NCI-H446 treated with DMSO at 0.1 percent for 48 hours (cell line): ENCODE data around the gene CNN3.

ENCODE experiments used
- DNase-seq: peaks from one replicate; lab custom pipeline; 2025; lab: John Stamatoyannopoulos, UW

CNN3 gene

DNA sequence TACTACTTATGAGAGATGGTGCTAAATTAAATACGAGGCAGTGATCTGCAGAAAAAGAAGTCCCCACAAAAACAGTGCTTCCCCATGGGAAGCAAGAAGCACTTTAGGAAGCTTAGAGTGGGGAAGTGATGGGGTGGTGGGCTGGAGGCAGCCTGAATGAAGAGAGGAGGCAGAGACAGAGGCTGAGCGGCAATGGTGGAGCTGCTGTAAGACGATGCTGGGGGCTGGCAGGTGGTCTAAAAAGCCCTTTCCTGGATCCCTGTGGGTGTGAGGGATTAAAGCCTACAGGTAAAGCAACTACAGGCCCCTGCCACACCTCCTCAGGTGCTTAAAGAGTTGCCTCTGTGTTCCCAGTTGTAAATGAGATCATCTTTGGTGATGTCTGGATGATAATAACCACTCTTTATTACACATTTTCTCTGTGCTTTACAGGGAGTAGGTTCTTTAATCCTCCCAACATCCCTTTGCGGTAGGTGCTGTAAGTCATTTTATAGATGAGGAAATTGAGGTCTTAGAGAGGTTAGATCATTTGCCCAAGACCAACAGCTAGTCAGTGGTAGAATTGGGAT, 39.2 kb downstream of the CNN3 start:
- no peak for DNase-seq

DNA sequence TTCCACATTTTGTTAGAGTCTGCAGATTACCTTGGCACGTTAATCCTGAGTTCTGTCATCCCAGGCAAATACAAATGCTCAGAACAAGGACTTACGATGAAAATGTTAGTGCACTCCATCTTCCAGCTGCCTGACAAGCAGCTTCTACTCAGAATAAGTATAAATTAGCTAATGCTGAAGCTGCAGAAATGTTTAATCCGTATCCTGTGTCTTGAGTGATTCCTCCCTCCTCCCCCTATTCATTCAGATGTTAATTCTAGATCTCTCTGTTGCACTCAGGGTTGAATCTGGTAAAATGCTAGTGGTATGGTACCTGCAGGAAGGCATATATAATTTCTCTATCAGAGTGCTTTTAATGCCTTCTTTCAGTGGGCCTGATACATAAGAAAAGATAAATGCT, 39.8 kb downstream of the CNN3 start:
- DNase-seq, result no peak

DNA sequence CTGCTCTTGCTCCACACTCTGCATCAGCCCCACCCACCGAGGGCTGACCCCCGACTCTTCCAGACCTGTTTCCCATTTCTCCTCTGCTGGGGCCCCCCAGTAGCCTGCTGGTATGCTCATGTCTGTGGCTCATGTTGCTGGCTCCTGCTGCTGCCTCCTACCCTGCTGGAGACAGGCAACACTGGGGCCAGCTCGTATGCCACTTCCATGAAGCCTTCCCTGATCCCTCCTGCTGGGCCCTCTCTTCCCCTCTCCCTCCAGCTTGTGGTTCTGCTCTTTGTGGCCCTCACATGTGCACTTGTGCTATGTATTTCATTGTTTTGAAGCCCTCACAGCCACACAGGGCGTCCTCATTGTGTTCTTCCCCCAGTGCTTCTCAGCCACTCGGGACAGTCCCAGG, 40.5 kb downstream of the CNN3 start:
- no peak for DNase-seq

DNA sequence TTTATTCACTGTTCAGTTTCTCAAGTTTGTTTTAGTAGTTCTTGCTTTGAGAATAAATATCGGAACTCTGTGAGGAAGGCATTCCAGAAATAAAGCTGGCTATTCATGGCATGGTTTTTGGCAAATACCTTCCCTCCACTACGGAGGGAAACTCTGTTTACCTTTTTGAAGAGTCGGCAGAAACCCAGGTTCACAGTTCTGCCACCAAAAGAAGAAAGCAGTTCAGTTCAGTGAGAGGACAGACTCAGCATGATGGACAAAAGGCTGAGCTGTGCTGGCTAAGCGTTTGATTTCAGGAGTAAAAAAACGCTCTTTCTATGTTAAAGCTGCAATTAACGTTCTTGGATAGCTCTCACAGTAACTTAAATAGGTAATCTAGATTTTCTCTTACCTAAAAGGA, 42.4 kb downstream of the CNN3 start:
- DNase-seq, result no peak

DNA sequence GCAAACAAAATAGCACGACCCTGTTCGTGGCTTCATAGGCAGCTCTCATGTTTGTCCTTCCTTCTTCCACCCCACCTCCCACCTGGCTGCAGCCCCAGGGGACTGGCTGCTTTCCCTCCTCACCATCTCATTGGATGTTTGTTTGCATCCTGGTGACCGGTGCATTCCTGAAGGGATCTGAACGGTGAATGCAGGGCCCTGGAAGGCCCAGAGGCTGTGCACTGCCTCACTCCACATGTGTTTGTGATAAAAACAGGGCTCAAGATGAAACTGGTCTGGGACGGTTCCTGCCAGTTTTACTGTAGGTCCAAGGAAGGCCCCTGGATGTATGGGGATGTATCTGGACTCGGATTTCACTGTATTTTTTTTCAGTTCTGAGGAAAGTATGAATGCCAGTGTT, 42.8 kb downstream of the CNN3 start:
- no peak for DNase-seq

DNA sequence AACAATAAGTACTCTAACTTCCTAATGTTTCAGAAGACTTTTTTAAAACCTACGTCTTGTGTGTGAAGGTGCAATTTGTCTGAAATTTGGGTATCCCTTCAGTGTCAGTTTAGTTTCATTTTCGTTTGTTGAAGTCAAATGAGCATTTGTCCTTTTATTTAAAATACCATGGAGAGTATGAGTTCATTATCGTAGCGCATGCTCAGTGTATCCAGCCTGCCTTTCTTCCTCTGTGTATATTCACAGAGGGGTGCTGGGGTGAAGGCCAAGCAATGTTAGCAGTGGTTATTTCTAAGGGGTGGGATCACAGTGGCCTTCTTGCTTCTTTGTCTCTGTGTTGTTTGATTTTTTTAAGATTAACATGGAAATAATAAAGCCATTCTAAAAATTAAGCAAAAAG, 43.2 kb downstream of the CNN3 start:
- no peak for DNase-seq

DNA sequence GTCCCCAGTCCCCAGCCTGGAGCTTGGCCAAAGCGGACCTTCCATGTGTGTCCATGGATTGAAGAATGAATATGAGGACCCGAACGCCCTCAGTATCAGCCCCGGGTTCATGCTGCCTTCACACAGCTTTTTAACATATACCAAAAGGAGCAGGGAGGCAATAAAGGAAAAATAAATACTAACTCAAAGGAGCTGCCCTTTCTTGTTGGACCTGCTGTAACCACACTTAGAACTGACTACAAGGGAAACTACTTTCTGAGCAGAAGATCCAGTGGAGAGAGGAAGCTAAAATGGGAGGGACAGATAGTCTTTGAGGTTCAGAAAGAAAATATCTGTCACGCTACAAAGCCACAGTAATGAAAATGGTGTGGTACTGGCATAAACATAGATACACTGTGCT, 48.6 kb downstream of the CNN3 start:
- no peak for DNase-seq

DNA sequence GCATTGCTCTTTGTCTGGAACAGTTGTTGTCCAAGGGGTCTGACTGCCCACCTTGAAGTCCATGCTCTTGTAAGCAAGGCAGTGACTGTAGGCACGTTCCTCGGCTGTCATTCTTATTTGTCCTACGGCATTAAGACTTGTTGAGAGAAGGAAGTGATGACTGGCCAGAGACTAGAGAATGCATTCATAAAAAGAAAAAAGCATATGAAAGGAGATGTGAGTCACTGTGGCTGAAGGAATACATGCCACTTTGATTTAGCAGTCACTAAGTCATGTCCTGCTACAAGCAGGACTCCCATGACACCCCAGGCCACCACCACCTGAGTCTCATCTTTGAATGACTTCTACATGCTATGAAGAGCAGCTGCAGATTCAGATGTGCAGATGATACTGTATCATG, 50.5 kb downstream of the CNN3 start:
- no peak for DNase-seq

DNA sequence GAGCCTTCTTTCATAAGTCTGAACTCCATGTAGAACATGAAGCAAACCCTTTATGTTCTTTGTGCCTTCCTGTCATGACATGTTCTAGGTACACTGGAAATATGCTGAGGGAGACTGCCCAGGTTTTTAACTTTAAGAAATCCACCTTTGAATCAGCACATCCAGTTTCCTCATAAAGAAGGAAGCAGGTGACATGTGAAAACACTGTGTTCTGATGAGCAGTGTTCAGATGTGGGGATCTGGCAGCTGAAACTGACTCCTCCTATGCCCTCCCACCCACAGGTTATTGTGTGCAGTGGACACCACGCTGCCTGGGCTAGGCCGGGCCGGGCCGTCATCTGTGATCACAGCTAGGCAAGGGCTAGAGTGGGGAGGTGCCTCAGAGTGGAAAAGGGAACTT, 51.1 kb downstream of the CNN3 start:
- DNase-seq, result no peak

DNA sequence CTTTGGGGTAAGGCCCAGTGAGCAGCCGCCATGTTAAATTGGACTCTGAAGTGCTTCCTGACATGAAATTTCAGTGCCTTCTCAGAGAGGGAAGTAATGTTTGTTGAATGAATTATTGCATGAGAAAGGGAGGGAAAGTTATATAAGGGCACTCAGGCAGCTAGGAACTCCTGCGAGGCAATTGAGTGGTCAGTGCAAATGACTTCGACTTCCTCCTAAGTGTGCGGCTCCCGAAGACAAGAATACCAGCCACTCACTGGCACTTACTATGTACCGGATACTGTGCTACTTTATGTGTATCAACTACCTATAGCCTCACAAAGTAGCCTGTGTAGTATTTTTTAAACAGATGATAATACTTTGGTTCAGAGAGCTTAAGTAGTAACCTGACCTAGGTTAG, 52.5 kb downstream of the CNN3 start:
- no peak for DNase-seq

DNA sequence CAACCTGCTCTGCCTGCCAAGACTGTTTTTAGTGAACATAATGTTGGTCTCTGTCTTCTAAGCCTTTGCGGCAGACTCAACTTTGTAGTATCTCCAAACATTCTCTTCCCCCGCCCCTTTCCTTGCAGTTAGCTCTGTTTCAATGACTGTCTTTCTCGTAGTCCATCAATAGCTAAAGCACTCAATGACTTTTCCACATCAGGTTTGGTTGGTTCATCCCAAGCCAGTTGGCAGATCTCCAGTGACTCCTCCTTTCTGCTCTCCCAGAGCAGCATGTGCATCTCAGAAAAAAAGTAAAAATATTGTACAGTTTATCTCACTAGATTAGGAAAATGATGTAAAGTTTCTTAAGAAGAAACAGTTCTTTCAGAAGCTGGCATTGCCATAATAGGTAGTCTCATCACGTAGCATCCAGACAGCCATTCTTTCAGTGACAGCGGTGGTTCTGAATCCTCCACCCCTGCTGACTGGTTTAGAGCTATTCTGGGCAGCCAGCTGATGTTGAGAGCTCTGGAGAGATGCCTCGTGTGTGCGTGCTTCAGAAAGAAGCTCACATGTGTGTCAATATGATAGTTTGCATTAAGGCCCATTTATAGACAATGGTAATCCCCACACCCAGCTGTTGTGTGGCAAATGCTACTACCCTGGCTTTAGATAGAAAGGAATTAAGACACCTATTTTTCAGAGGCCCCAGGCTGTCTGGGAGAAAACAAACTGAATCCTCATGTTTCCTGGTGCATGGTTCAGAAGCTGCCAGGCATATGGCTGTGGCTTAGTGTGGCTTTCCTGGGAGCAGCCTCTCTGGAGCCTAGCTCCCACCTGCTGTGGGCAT, 53.2 kb downstream of the CNN3 start:
- peak; percentile 26 for DNase-seq

DNA sequence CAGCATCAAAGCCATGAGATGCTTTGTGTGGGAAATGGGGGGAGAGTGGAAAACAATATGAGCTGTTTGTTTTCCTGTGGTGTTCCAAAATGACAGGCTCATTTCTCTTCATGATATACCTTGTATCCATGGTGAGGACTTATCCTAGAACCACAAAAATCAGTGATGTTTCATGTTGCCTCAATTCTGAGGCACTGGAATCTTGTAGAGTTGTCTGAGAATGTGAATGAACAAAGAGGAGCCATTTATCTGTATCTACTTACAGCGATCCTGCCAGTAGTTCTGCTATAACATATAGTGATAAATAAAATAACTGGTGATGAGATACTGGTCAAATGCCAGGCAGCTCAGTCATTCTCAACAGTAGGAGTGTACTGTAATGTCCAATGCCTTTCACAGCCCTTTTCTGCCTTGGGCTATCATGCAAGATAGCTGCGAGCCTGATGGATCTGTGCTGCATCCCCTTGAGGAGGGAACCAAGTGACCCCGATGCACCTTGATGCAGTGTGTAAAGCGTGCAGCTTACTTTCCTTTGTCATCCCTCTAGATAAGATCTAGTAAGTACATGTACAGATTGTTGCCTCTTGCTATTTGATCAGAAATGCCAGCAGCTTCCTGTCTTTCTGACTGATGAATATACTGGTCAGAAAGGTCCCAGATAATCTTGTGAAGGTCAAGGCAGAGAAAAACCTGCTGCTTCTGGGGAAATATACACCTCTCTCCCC, 54.0 kb downstream of the CNN3 start:
- DNase-seq, result no peak

DNA sequence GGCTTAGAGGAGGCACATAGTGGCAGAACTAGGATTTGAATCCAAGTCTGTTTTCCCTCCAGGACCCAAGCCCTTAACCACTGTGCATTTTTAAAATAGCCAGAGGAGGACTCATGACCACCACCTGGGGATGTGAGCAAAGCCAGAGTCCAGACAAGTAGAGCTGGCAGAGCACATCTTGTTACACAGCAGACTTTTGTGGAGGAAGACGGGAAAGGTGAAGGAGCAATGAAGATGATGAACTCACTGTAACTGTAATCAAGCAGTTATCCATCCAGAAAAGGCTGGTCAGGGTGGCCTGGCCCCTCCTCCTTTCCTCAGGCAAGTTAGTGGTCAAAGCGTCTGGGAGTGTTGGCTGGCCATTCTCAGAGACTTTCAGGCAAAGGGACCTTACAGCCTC, 55.9 kb downstream of the CNN3 start:
- DNase-seq, result no peak

DNA sequence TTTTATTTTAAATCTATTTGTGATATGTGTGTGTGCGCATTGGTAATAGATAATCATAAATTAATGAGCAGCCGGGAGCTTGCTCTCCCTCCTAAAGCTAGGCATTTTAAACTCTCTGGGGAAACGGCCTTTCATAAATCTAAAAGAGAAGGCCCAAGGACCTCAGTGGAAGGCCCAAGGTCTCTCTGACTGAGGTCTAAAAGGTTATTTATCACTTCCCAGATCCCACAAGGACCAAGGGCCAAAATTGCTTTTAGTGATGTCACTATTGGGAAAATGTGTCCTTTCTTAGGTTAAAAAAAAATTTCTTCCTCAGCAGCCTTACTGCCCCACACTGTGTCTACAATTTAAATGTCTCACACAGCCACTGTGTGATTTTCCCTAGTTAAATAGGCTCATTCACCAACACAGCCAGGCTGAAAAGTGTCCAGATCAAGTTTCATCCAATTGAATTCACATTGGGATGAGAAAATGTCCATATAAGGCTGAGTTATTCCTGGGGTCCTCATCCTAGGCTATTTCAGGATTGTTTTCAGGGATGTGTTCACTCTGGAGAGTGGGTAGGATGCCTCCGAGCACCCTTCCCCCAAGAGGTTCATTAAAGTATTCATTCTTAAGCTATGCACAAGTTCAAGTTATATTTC, 60.6 kb downstream of the CNN3 start:
- DNase-seq, result no peak

DNA sequence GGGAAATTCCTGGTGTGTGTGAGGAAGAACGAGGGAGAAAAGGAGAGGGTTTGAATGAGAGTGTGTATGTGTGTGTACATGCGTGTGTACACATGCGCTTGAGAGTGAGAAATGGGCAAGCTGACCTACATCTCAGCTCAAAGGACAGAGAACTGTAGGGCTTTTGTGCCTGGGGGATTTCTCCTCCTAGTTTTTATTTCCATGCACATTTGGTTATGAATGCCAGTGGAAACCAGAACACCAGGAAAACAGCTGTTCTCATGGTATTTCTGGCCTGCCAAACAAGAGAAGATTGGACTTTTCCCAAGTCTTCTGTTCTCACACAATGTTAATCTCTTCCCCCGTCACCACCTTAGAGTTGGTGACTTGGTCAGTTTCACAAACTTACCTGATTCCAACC, 61.5 kb downstream of the CNN3 start:
- DNase-seq, result no peak

DNA sequence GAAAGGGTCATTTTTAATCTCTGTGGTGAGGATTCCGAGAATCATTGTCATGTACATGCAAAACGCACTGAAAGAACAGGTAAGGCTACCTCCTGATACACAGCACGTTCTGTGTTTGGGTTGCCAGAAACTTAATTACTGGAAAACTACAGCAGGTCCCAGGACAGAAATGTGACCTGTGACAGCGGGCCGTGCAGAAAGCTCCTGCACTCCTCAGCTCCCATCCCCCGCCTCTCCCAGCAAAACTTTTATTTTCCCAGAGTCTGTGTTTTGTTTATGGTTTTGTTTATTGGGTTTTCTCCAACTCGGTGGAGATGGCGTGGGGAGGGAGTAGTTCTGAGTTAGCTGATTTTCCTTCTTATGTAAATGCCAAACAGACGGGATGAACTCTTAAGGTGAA, 62.1 kb downstream of the CNN3 start:
- DNase-seq, result no peak

DNA sequence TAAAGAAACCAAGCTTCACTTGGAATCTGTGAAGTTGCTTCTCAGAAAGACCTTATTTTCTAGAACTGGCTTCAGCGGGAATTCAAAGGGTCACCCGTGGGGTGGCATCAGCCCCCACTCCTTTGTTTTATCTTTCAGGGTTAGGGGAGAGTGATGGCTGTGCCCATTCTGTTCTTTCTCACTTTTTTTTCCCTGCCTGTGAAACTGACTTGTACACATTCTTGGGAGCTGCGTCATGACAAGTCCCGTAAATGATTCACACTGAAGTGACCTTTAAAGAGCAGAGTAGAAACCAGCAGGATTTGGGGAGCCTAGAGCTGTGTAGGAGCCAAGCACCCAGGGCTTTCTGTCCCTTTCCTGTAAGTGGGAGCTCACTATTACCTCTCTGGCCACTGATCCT, 63.0 kb downstream of the CNN3 start:
- peak; percentile 51 for DNase-seq

DNA sequence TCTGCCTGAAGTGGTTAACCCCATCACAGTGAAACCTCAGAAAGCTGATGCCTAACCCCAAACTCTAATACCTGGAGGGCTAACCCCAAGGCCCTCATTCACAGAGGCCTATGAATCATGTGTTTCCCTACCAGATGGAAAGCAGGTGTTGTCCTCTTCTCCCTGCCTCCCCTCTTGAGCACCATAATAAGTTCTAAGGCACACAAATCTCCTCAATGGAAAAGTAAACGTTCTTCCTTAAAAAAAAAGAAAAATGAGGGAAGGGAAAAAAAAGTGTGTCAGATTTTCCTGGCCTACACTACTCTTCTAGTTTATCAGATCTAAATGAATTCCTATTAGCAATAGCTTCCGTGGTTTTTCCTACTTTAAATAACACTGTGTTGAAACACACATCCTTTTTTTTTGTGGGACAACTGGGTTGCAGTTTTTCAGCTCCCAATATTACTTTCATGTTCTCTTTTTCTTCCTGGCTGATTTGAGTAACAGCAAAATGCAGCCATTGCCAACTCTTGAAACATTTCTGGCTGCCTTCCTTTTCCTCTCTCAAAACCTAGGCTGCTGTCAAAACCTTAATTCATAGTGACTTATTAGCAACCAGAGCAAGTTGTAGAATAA, 63.5 kb downstream of the CNN3 start:
- DNase-seq, result peak; percentile 56

DNA sequence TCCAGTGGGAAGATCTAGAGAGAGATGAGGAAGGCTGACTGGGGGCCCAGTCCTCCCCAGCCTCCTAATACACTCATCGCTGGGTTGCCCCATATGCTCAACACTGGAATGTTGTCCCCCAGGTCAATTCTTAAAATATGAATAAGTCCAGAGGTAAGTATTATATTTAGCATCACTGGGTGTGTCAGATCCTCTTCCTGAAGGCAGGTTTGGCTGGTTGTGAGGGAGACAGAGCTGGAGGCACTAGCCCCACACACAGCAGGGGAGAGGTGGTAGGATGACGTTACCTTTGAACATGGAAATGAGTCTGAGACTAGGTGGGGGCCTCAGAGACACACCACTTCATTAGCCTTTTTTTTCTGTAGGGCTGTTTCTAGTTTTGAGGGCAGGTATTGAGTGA, 64.2 kb downstream of the CNN3 start:
- no peak for DNase-seq

DNA sequence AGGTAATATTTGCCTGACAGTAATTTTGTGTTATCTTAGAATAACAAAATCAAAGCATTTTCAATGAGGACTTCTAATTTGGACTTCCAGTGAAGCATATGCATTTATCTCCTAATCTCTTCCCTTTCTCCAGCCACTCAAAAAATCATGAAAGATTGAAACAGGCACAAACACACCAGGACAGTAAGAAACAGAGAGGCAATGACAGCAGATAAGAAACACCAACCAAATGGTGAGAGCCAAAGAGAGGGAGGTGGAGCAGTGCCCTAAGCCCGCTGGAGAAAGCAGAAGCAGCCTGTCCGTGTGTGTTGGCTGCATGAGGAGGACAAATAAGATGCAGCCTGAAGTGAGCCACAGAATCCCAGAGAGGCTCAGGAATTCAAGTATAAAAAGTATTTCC, 67.7 kb downstream of the CNN3 start:
- no peak for DNase-seq

DNA sequence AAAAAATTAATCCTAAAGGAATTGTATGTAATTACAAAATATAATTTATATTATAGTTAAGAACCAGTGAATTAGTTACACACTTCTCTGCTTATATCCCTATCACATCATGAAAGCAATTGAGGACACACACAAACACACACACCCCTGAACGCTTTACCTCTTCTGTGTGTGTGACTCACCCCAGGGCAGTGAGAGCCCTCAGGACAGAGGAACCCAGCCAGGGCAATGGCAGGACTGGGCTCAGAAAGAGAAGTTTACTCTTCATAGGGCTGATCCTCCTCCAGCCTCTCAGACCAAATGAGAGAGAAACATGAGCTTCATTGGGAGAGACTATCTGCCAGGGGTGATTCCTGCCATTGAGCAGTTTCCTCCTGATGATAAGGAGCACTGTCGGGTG, 68.6 kb downstream of the CNN3 start:
- DNase-seq, result no peak

DNA sequence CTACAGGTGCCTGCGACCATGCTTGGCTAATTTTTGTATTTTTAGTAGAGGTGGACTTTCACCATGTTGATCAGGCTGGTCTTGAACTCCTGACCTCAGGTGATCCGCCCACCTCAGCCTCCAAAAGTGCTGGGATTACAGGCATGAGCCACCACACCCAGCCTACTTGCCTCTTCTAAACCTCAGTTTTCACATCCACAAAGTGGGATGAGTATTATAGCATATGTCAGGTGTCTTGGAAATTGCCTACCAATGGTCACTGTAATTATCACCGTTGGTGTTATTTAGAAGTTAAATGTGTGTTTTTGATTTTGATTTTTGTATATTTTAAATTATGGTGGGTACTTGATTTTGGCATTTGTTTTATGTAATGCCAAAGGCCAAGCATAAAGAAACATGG, 70.0 kb downstream of the CNN3 start:
- no peak for DNase-seq

DNA sequence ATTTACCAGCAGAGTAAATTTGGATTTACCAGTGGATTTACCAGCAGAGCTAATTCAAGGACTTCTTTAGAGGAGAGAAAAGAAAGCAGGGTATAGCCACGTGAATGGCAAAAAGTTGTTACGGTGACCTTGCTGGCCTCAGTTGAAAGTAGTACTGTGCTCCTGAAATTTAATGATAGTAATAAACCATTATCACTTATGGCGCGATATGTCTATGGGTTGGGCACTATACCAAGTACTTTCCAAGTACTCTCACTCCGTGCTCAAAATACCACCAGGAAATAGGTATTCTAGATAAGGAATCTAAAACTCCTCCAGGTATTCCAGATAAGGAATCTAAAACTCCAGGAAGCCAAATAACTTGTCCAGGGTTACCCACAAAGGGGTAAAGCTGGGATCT, 70.9 kb downstream of the CNN3 start:
- DNase-seq, result no peak
